Measurements from ENCODE around the gene CNOT3. TPM values are rescaled to one million over a fixed set of nuclear protein-coding genes. Genes with fewer than 3 reads are reported as not detected.
A peak's percentile ranks its signal among the peaks of the same experiment; 100 is the strongest.

CNOT3 gene
- total RNA-seq, 1 donor from 2014 or later: 95.5 TPM

DNA sequence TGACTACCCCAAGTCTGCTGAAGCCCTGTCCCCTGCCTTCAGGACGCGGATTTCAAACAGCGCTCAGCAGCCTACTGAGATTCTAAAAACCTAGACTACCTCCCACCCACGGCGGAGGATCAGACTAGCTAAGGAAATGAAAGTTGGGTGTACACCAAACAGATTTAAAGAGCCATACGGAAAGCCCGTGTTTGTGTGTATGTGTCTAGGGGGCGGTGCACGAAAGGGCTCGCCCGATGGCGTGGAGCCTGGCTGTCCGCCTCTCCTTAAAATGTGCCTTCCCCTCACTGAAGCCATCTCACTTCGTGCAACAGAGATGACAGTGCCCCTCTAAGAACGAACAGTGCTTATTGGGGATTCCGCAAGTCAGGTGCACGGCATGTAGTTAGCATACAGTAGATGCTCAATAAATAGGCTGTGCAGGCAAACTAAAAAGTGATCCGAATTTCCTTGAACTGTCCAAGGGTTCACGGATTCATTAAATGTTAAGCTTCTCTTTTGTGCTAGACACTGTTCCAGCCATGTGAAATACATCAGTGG, 21.3 kb downstream of the CNOT3 start:
- H3K9me3 Mint-ChIP-seq: peaks cover 7% of the 10 kb centered on the region
- peak overlapping the region; percentile 61 for H3K27ac Mint-ChIP-seq (ENCODE audit: unreplicated experiment)
- H3K4me1 Mint-ChIP-seq: peaks cover 43% of the 10 kb centered on the region
- no peak for TF ChIP-seq CTCF (conservative IDR thresholded peaks at IDR 0.05)
- peaks cover 18% of the 10 kb centered on the region for H3K36me3 Mint-ChIP-seq (ENCODE audit: low read depth)
- H3K27me3 Mint-ChIP-seq (ENCODE audit: low read depth): peaks cover 15% of the 10 kb centered on the region
- H3K4me3 Mint-ChIP-seq: peak overlapping the region; percentile 99
- DNase-seq (ENCODE audit: low read depth, low spot score): no peak

DNA sequence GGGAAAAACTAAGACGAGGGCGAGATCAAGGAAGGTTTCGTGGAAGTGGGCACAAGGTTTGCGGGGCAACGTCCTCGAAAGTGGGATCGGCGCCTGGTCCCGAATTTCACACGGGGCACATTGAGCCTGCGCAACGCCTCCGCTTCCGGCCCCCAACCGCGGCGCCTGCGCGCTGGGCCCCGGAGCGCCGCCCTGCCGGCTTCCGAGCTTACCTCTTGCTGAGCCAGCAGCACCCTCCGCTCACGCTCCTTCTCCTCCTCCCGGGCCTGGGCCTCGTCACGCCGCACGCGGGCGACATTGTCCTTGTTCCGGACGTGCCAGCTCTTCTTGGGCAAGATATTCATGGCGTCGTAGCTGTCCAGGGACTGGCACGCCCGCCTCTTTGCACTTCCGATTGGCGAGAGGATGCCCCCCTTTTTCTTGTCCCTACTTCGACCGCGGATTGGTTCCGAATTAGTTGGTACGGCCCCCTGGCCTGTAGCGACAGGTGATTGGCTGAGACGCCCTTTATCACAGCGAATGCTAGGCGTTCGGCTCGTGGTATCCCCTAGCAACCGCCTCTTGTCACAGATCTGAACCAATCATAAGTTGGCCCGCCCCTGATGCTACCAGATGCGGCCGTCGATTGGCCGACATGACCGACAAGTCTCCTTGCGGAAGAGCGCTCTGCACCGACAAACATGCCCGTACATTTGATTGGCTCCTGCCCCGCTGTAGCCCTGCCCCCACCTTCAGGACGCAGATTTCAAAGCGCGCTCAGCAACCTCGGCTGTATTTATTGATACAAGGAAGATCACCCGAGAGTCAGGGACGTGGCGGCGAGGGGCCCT, 22.0 kb downstream of the CNOT3 start, which contains the start of gene LENG1:
Gene LENG1 (minus strand): TSS at position 370 of the 830 bp plus-strand sequence. CDS start 26 bp downstream, at position 344.
- Mint-ChIP-seq H3K4me1 (peaks cover 43% of the 10 kb centered on the region), H3K4me3 (peak within 1 kb of the TSS; percentile 99), H3K9me3 (peaks cover 7% of the 10 kb centered on the region), H3K27ac (ENCODE audit: unreplicated experiment) (peak within 1 kb of the TSS; percentile 99), H3K27me3 (ENCODE audit: low read depth) (peaks cover 20% of the 10 kb centered on the region), H3K36me3 (ENCODE audit: low read depth) (peaks cover 20% of the 10 kb centered on the region)
- TF ChIP-seq CTCF (conservative IDR thresholded peaks at IDR 0.05): peak; percentile 50
- DNase-seq (ENCODE audit: low read depth, low spot score): peak; percentile 91

- H3K4me1 Mint-ChIP-seq: peaks cover 43% of the 10 kb centered on the region
- DNase-seq (ENCODE audit: low read depth, low spot score): no peak
- H3K9me3 Mint-ChIP-seq: peaks cover 7% of the 10 kb centered on the region
- peak overlapping the region; percentile 99 for H3K27ac Mint-ChIP-seq (ENCODE audit: unreplicated experiment)
- TF ChIP-seq CTCF (conservative IDR thresholded peaks at IDR 0.05): no peak
- peaks cover 20% of the 10 kb centered on the region for H3K36me3 Mint-ChIP-seq (ENCODE audit: low read depth)
- peaks cover 23% of the 10 kb centered on the region for H3K27me3 Mint-ChIP-seq (ENCODE audit: low read depth)
- peak overlapping the region; percentile 99 for H3K4me3 Mint-ChIP-seq
These were observed 22.7 kb downstream of the CNOT3 start for GRCh38 chr19:54160182-54160811.

- no peak for TF ChIP-seq CTCF (conservative IDR thresholded peaks at IDR 0.05)
- H3K36me3 Mint-ChIP-seq (ENCODE audit: low read depth): peaks cover 20% of the 10 kb centered on the region
- peaks cover 27% of the 10 kb centered on the region for H3K27me3 Mint-ChIP-seq (ENCODE audit: low read depth)
- H3K9me3 Mint-ChIP-seq: peaks cover 7% of the 10 kb centered on the region
- DNase-seq (ENCODE audit: low read depth, low spot score): no peak
- H3K27ac Mint-ChIP-seq (ENCODE audit: unreplicated experiment): peak overlapping the region; percentile 99
- H3K4me1 Mint-ChIP-seq: peaks cover 43% of the 10 kb centered on the region
- peak overlapping the region; percentile 99 for H3K4me3 Mint-ChIP-seq
These were observed 23.3 kb downstream of the CNOT3 start for GRCh38 chr19:54160854-54161253.

GRCh38 chr19:54162241-54162805, 24.8 kb downstream of the CNOT3 start:
- H3K4me3 Mint-ChIP-seq: peak overlapping the region; percentile 87
- peak; percentile 45 for DNase-seq (ENCODE audit: low read depth, low spot score)
- H3K4me1 Mint-ChIP-seq: peaks cover 39% of the 10 kb centered on the region
- H3K9me3 Mint-ChIP-seq: peaks cover 7% of the 10 kb centered on the region
- no peak overlapping the region for H3K27ac Mint-ChIP-seq (ENCODE audit: unreplicated experiment)
- peaks cover 18% of the 10 kb centered on the region for H3K36me3 Mint-ChIP-seq (ENCODE audit: low read depth)
- H3K27me3 Mint-ChIP-seq (ENCODE audit: low read depth): peaks cover 27% of the 10 kb centered on the region
- no peak for TF ChIP-seq CTCF (conservative IDR thresholded peaks at IDR 0.05)
